Measurements from ENCODE around the gene PHF5A. TPM values are rescaled to one million over a fixed set of nuclear protein-coding genes. Genes with fewer than 3 reads are reported as not detected.
A peak's percentile ranks its signal among the peaks of the same experiment; 100 is the strongest.

The PHF5A gene
- total and polyA plus RNA-seq, 11 donors: 13.4 to 49.9 (median 20.5) TPM

- H3K27ac ChIP-seq: peak overlapping the region in 11 of 12 donors; percentile 34 to 83 (median 73)
- intact Hi-C loops (cut with DNase I): loop anchor here in 2 of 10 donors (5.0 kb wide), 2 partner anchors 37 to 42 kb away; no protein-coding TSS in a partner anchor
- 47 to 56% (median 54%) methylated on average over 5 to 6 of the region's 6 CpGs for WGBS, 4 donors
- H3K9me3 ChIP-seq: no peaks in the 10 kb centered on the region
- TF ChIP-seq POLR2A (IDR thresholded peaks at IDR 0.05): no peak
- TF ChIP-seq CTCF (IDR thresholded peaks at IDR 0.05): no peak
- no peaks in the 10 kb centered on the region for H3K27me3 ChIP-seq
- DNase-seq (no peak), ATAC-seq (peak in 3 of 4 donors; percentile 13 to 41 (median 30))
- no peak overlapping the region for H3K4me3 ChIP-seq
- peaks cover 0 to 26% (median 5%) of the 10 kb centered on the region in 9 donors for H3K36me3 ChIP-seq
- H3K4me1 ChIP-seq: peaks cover 5 to 92% (median 63%) of the 10 kb centered on the region in 12 donors
Observed at GRCh38 chr22:41479671-41480396, 11.3 kb upstream of the PHF5A start.

GRCh38 chr22:41478891-41479521 lies 10.5 kb upstream of the PHF5A start:
- H3K27me3 ChIP-seq: no peaks in the 10 kb centered on the region
- 53 to 64% (median 56%) methylated on average over 7 of the region's 7 CpGs for WGBS, 4 donors
- DNase-seq (no peak), ATAC-seq (no peak)
- TF ChIP-seq POLR2A (IDR thresholded peaks at IDR 0.05) (no peak), CTCF (IDR thresholded peaks at IDR 0.05) (no peak)
- H3K27ac ChIP-seq: peak overlapping the region in 10 of 12 donors; percentile 34 to 83 (median 72)
- intact Hi-C loops (cut with DNase I): loop anchor here in 1 of 10 donors (5.0 kb wide), 1 partner anchor 38 kb away; no protein-coding TSS in a partner anchor
- H3K36me3 ChIP-seq: peaks cover 0 to 26% (median 5%) of the 10 kb centered on the region in 9 donors
- no peak overlapping the region for H3K4me3 ChIP-seq
- H3K4me1 ChIP-seq: peaks cover 5 to 89% (median 64%) of the 10 kb centered on the region in 12 donors
- H3K9me3 ChIP-seq: no peaks in the 10 kb centered on the region

- no peak for ATAC-seq
- Histone ChIP-seq H3K9me3 (no peaks in the 10 kb centered on the region), H3K4me1 (peaks cover 5 to 89% (median 62%) of the 10 kb centered on the region in 12 donors), H3K36me3 (peaks cover 0 to 26% (median 5%) of the 10 kb centered on the region in 9 donors), H3K27me3 (no peaks in the 10 kb centered on the region), H3K4me3 (no peak overlapping the region), H3K27ac (peak overlapping the region in 9 of 12 donors; percentile 34 to 83 (median 73))
- 49 to 57% (median 51%) methylated on average over 2 of the region's 2 CpGs for WGBS, 4 donors
- intact Hi-C loops (cut with DNase I): loop anchor here in 1 of 10 donors (5.0 kb wide), 1 partner anchor 39 kb away; no protein-coding TSS in a partner anchor
- TF ChIP-seq CTCF (IDR thresholded peaks at IDR 0.05) (no peak), POLR2A (IDR thresholded peaks at IDR 0.05) (no peak)
- no peak for DNase-seq
Observed at GRCh38 chr22:41478473-41478872, 10.0 kb upstream of the PHF5A start.
